Fibroblast of peridontal ligament (primary cell): ENCODE results near the gene SEC22A.
A peak's percentile ranks its signal among the peaks of the same experiment; 100 is the strongest.

Experiments
- DNase-seq: peaks from one replicate; pipeline ENCODE4 v3.0.0-alpha.2; 2010; ENCODE audit errors: extremely low read depth

Gene SEC22A

GRCh38 chr3:123201557-123202427, at the start of gene SEC22A:
TSS of gene SEC22A (plus strand) at chr3:123201943. CDS start at chr3:123209218, 7,275 bp downstream.
- peak; percentile 84 for DNase-seq

- DNase-seq, result no peak
Measured at GRCh38 chr3:123152687-123153086, 49.1 kb upstream of the SEC22A start.

GRCh38 chr3:123153125-123154019, 48.4 kb upstream of the SEC22A start:
- no peak for DNase-seq

GRCh38 chr3:123154020-123154985, 47.4 kb upstream of the SEC22A start:
- DNase-seq, result no peak

GRCh38 chr3:123155471-123156011, 46.2 kb upstream of the SEC22A start:
- no peak for DNase-seq

- DNase-seq, result no peak
Measured at GRCh38 chr3:123156276-123156995, 45.3 kb upstream of the SEC22A start.

- DNase-seq, result no peak
Measured at GRCh38 chr3:123157209-123157597, 44.5 kb upstream of the SEC22A start.

- no peak for DNase-seq
Measured at GRCh38 chr3:123157598-123158287, 44.0 kb upstream of the SEC22A start.

GRCh38 chr3:123158330-123158729, 43.4 kb upstream of the SEC22A start:
- no peak for DNase-seq

GRCh38 chr3:123158899-123159390, 42.8 kb upstream of the SEC22A start:
- no peak for DNase-seq

GRCh38 chr3:123159926-123160635, 41.7 kb upstream of the SEC22A start:
- peak; percentile 72 for DNase-seq

- no peak for DNase-seq
Measured at GRCh38 chr3:123161167-123161566, 40.6 kb upstream of the SEC22A start.

- no peak for DNase-seq
Measured at GRCh38 chr3:123163141-123163540, 38.6 kb upstream of the SEC22A start.

- no peak for DNase-seq
Measured at GRCh38 chr3:123165163-123165562, 36.6 kb upstream of the SEC22A start.

GRCh38 chr3:123167686-123168085, 34.1 kb upstream of the SEC22A start:
- no peak for DNase-seq

GRCh38 chr3:123168122-123168521, 33.6 kb upstream of the SEC22A start:
- no peak for DNase-seq

GRCh38 chr3:123168605-123169004, 33.1 kb upstream of the SEC22A start:
- no peak for DNase-seq

GRCh38 chr3:123169492-123169929, 32.2 kb upstream of the SEC22A start:
- no peak for DNase-seq

- DNase-seq, result no peak
Measured at GRCh38 chr3:123169930-123170329, 31.8 kb upstream of the SEC22A start.
